GM18505 (cell line): ENCODE results near the gene TPPP3.
"Not testable (repeated sequence)": the region's sequence is repeated elsewhere in the genome, so short reads cannot be mapped to it uniquely, and the experiment has no call there.

Experiments
- ATAC-seq: cut with Tn5 transposase; IDR thresholded peaks from one replicate; pipeline ENCODE4 v1.9.1; 2021; ENCODE audit not compliant: unreplicated experiment
- POLR2A ChIP-seq: IDR thresholded peaks from 4 replicates; pipeline ENCODE4 v1.6.1; 2011; ENCODE audit warnings: borderline replicate concordance; ENCODE audit not compliant: insufficient read depth, insufficient read length; ENCODE audit errors: extremely low read depth

The TPPP3 gene

GRCh38 chr16:67356396-67356795 is 36.9 kb downstream of the TPPP3 start:
- no peak for TF ChIP-seq POLR2A
- ATAC-seq: no peak

GRCh38 chr16:67352463-67352862 is 40.8 kb downstream of the TPPP3 start:
- ATAC-seq: not testable (repeated sequence)

GRCh38 chr16:67350324-67350723 is 43.0 kb downstream of the TPPP3 start:
- no peak for TF ChIP-seq POLR2A
- no peak for ATAC-seq

GRCh38 chr16:67349172-67349571 is 44.1 kb downstream of the TPPP3 start:
- ATAC-seq: no peak
- no peak for TF ChIP-seq POLR2A

- ATAC-seq: no peak
- no peak for TF ChIP-seq POLR2A
Measured at GRCh38 chr16:67346341-67346740, 47.0 kb downstream of the TPPP3 start.

GRCh38 chr16:67345401-67345800 is 47.9 kb downstream of the TPPP3 start:
- no peak for ATAC-seq
- TF ChIP-seq POLR2A: no peak

GRCh38 chr16:67342616-67343015 is 50.7 kb downstream of the TPPP3 start:
- TF ChIP-seq POLR2A: no peak
- no peak for ATAC-seq

GRCh38 chr16:67341250-67341649 is 52.0 kb downstream of the TPPP3 start:
- TF ChIP-seq POLR2A: no peak
- ATAC-seq: no peak
